Right forelimb (tissue), 1 donor: ENCODE measurements around the gene UFSP1.
"Not testable (repeated sequence)": the region's sequence is repeated elsewhere in the genome, so short reads cannot be mapped to it uniquely, and the experiment has no call there.

Experiments used
- DNase-seq: peaks from one replicate; pipeline ENCODE4 v3.0.0-alpha.2; 2018

UFSP1 gene

GRCh38 chr7:100854899-100855298 lies 34.6 kb downstream of the UFSP1 start:
- not testable (repeated sequence) for DNase-seq

GRCh38 chr7:100854146-100854895 lies 35.2 kb downstream of the UFSP1 start:
- no peak for DNase-seq

- peak; percentile 93 for DNase-seq
Observed at GRCh38 chr7:100852048-100852872, 37.3 kb downstream of the UFSP1 start, which contains the start of gene SLC12A9. TSS of gene SLC12A9 (plus strand) at chr7:100852713. CDS start at chr7:100854198, 1,485 bp downstream.

- DNase-seq, result no peak
Observed at GRCh38 chr7:100847360-100847759, 42.2 kb downstream of the UFSP1 start.

GRCh38 chr7:100840470-100841100 lies 48.9 kb downstream of the UFSP1 start:
- DNase-seq, result no peak

- DNase-seq, result no peak
Observed at GRCh38 chr7:100839361-100839760, 50.2 kb downstream of the UFSP1 start.
